GM12878 (cell line): ENCODE measurements around the gene TARM1. TPM values are rescaled to one million over a fixed set of nuclear protein-coding genes. Genes with fewer than 3 reads are reported as not detected.

Source experiments
- CREB1 ChIP-seq: IDR thresholded peaks from 2 replicates; pipeline ENCODE4 v1.6.1; 2012; ENCODE audit warnings: low read depth, mild to moderate bottlenecking, inconsistent platforms
- CTCF ChIP-seq, 3 experiments: IDR thresholded peaks in 2 of 3; conservative IDR thresholded peaks in 1 of 3; 2 replicates each; pipeline ENCODE4 v1.5.1; 2011; ENCODE audit warnings: low read depth in 3 of 3, low read length in 3 of 3, mild to moderate bottlenecking in 3 of 3, control low read depth in 2 of 3, moderate library complexity in 2 of 3, inconsistent platforms in 1 of 3, mixed read lengths in 1 of 3; ENCODE audit not compliant: control insufficient read depth in 2 of 3, insufficient read depth in 1 of 3; ENCODE audit errors: extremely low read depth in 1 of 3
- CUX1 ChIP-seq: IDR thresholded peaks from 2 replicates; pipeline ENCODE4 v1.6.1; 2012; ENCODE audit warnings: improper control_type of control experiment, low read depth, low read length; ENCODE audit not compliant: insufficient replicate concordance
- FOS ChIP-seq: IDR thresholded peaks from 3 replicates; pipeline ENCODE4 v1.6.1; 2011; ENCODE audit warnings: borderline replicate concordance; ENCODE audit not compliant: insufficient read length; ENCODE audit errors: extremely low read depth
- HSF1 ChIP-seq: fragments of 150-350 bp; IDR thresholded peaks from 2 replicates; pipeline ENCODE4 v1.6.1; 2014; ENCODE audit warnings: mild to moderate bottlenecking, low read depth, low read length
- IKZF2 ChIP-seq, 2 experiments: fragments of 450-650 bp; IDR thresholded peaks; 2 replicates each; pipeline ENCODE4 v1.6.1; 2017; ENCODE audit warnings: mild to moderate bottlenecking in 2 of 2, moderate library complexity in 2 of 2
- IRF5 ChIP-seq: fragments of 450-650 bp; IDR thresholded peaks from 2 replicates; pipeline ENCODE4 v1.6.1; 2017; ENCODE audit warnings: borderline replicate concordance
- PKNOX1 ChIP-seq: fragments of 450-650 bp; IDR thresholded peaks from 2 replicates; pipeline ENCODE4 v1.6.1; 2016; ENCODE audit warnings: mild to moderate bottlenecking
- POLR2A ChIP-seq: IDR thresholded peaks from 2 replicates; pipeline ENCODE4 v1.6.1; 2011; ENCODE audit warnings: low read depth, mild to moderate bottlenecking, low read length
- PRDM15 ChIP-seq: fragments of 450-650 bp; formaldehyde crosslinking; IDR thresholded peaks from 2 replicates; pipeline ENCODE4 v1.4.0; 2020; ENCODE audit warnings: mild to moderate bottlenecking, moderate library complexity
- SIX5 ChIP-seq: IDR thresholded peaks from 2 replicates; pipeline ENCODE4 v1.6.1; 2011; ENCODE audit warnings: mild to moderate bottlenecking, low read depth, low read length, moderate library complexity; ENCODE audit not compliant: severe bottlenecking
- ZSCAN29 ChIP-seq: fragments of 450-650 bp; IDR thresholded peaks from 2 replicates; pipeline ENCODE4 v1.6.1; 2017; ENCODE audit warnings: mild to moderate bottlenecking, moderate library complexity
- polyA plus RNA-seq, 11 experiments: library from polyadenylated mRNA; depleted of rRNA in 4 of 11; unstranded in 6 of 11; stranded (reverse) in 5 of 11; fragments of >200 nt; fragmentation: Nextera tagmentation in 4 of 11; fragmentation: Illumina TruSeq in 1 of 11; extraction: Ambion mirVana in 4 of 11; extraction: Trizol in 1 of 11; gene quantifications; 1 replicate in 1 of 11; 2 replicates in 10 of 11; pipeline versions ENCODE4 v1.2.1 to v1.2.3, GENCODE V29; 2011 to 2016; ENCODE audit warnings: inconsistent platforms in 2 of 11, missing spikeins in 2 of 11, low read depth in 1 of 11
- total RNA-seq, 4 experiments: library from RNA; depleted of rRNA in 3 of 4; stranded (reverse); fragments of >200 nt in 3 of 4; fragmentation: Illumina TruSeq in 1 of 4; extraction: Trizol in 1 of 4; gene quantifications; 2 replicates each; pipeline versions ENCODE4 v1.2.1 to v1.2.3, GENCODE V29; 2013 to 2021

The TARM1 gene
- total and polyA plus RNA-seq, 10 of the 15 experiments (the other 5 are each of a cell fraction or from before 2014, with no cell fraction given), result not detected

- TF ChIP-seq PRDM15 (CRISPR knock-in tag) (no peak), SIX5 (peak; percentile 97), CUX1 (no peak), CREB1 (peak; percentile 99), IRF5 (no peak), FOS (peak; percentile 20), HSF1 (peak; percentile 78; the same call in 1 of the 2 replicates), CTCF (IDR thresholded peaks at IDR 0.05 in 2 of 3, conservative IDR thresholded peaks at IDR 0.05 in 1 of 3; ENCODE audit: control insufficient read depth in 2 of 3, extremely low read depth in 1 of 3, insufficient read depth in 1 of 3, low read depth in 3 of 3, low read length in 3 of 3) (no peak), PKNOX1 (peak; percentile 56; the same call in 1 of the 2 replicates), POLR2A (peak; percentile 77; the same call in 1 of the 2 replicates), IKZF2 (IDR thresholded peaks at IDR 0.05) (peak; percentile 56 to 72; a peak in 2 of 4 replicates), ZSCAN29 (no peak)
Measured at GRCh38 chr19:54115109-54116063, 34.2 kb upstream of the TARM1 start, which contains the start of the genes PRPF31 and TFPT (continued).
